Heart left ventricle (tissue), 16 donors: ENCODE data around the gene PANX2. TPM values are rescaled to one million over a fixed set of nuclear protein-coding genes. Genes with fewer than 3 reads are reported as not detected.
A peak's percentile ranks its signal among the peaks of the same experiment; 100 is the strongest.

Experiments used
- ATAC-seq, 4 donors: fragments of 200-7000 bp; cut with Tn5 transposase; one replicate each; pipeline ENCODE4 v1.9.1; 2020 to 2022; ENCODE audit warnings: moderate library complexity in 4 of 4, mild to moderate bottlenecking in 3 of 4, moderate number of reproducible peaks in 1 of 4
- DNase-seq, 5 donors: peaks; one replicate each; pipeline ENCODE4 v3.0.0-alpha.2; 2020
- H3K27ac ChIP-seq, 12 donors: fragments of 200-600 bp; sonication (generic) in 4 of 12; one replicate each; pipeline versions ENCODE4 v1.5.0 to v1.8.0; 2016 to 2022; ENCODE audit warnings: mild to moderate bottlenecking in 2 of 12
- H3K27me3 ChIP-seq, 9 donors: fragments of 200-600 bp; sonication (generic) in 2 of 9; one replicate each; pipeline versions ENCODE4 v1.5.1 to v1.8.0; 2016 to 2022; ENCODE audit warnings: mild to moderate bottlenecking in 3 of 9
- H3K36me3 ChIP-seq, 9 donors: fragments of 200-600 bp; sonication (generic) in 2 of 9; one replicate each; pipeline versions ENCODE4 v1.5.0 to v1.8.0; 2018 to 2022; ENCODE audit warnings: mild to moderate bottlenecking in 2 of 9
- H3K4me1 ChIP-seq, 12 donors: fragments of 200-600 bp; sonication (generic) in 4 of 12; one replicate each; pipeline versions ENCODE4 v1.5.0 to v1.8.0; 2016 to 2022; ENCODE audit warnings: mild to moderate bottlenecking in 3 of 12
- H3K4me3 ChIP-seq, 12 donors: fragments of 200-600 bp; sonication (generic) in 4 of 12; one replicate each; pipeline versions ENCODE4 v1.5.0 to v1.8.0; 2017 to 2022; ENCODE audit warnings: mild to moderate bottlenecking in 9 of 12, moderate library complexity in 4 of 12
- H3K9me3 ChIP-seq, 12 donors: fragments of 200-600 bp; sonication (generic) in 4 of 12; one replicate each; pipeline versions ENCODE4 v1.5.0 to v1.8.0; 2016 to 2022; ENCODE audit warnings: mild to moderate bottlenecking in 1 of 12
- POLR2A ChIP-seq, 2 donors: fragments of 450-650 bp; IDR thresholded peaks; one replicate each; pipeline ENCODE4 v1.6.1; 2017; ENCODE audit warnings: antibody characterized with exemption in 2 of 2, mild to moderate bottlenecking in 2 of 2, moderate library complexity in 2 of 2
- WGBS, 4 donors: extraction: QIAGEN DNeasy Blood & Tissue Kit in 2 of 4; methylation state at CpG; one replicate each; pipeline versions ENCODE4 v1.1.5 to v1.1.7; 2013 to 2018; 5-methylcytosine and 5-hydroxymethylcytosine counted together
- intact Hi-C, 10 donors: fragments of 100-400 bp; cut with DNase I; formaldehyde crosslinking; loops; one replicate each; pipeline versions ENCODE4 v1.11.1 to v1.14.2; 2022
- polyA plus RNA-seq, 2 donors: library from polyadenylated mRNA; stranded (reverse); fragments of 200-250 nt; gene quantifications; one replicate each; pipeline ENCODE4 v1.2.3, GENCODE V29; 2013
- total RNA-seq, 9 donors: library from RNA; depleted of rRNA in 2 of 9; stranded (reverse); fragments of >200 nt in 2 of 9; fragmentation: NEBNext Ultra II Directional in 3 of 9; extraction: Animal tissue kit (Norgen Biotek cat#: 25700) in 3 of 9; gene quantifications; one replicate each; pipeline versions ENCODE4 v1.1.0 to v1.2.4, GENCODE V29; 2016 to 2023
- TF ChIP-seq, protein P1 (sequence below), 12 donors: fragments of 200-600 bp; sonication (generic) in 4 of 12; IDR thresholded peaks; one replicate each; pipeline versions ENCODE4 v1.5.0 to v1.8.0; 2018 to 2022; ENCODE audit warnings: antibody characterized with exemption in 12 of 12, mild to moderate bottlenecking in 5 of 12
- donor health status: ischemic (EF 13 %, LVEDD 7.1; RV severe dilation, severe dysfunction).
- donor health status: healthy with polysubstance abuse.
- donor health status: DM: no; HTN: yes; CAD: no.
- donor health status: DM: no; HTN: no; CAD: no.
- donor health status: ischemic (EF 25% LVEDD 6.9; RV normal size, moderate dysfunction).
- donor health status: ischemic (EF 25% LVEDD 5.7; RV mildly dilated, moderate dysfunction).
- donor health status: healthy.
- donor health status: DM: yes; HTN: yes; CAD: no.
- donor health status: ischemic (EF 35%, LVEDD 5.7; RV mildly dilated, moderate dysfunction).
- donor health status: nonischemic (EF 11% LVEDD 7.7; RV severe dilation, severe dysfunction).
- donor health status: DM: yes; HTN: yes; CAD: no.
- donor health status: PGD.
- donor health status: ischemic (EF 29% LVEDD 5.4; RV normal size, mild dysfunction).
- donor health status: nonischemic (EF 23%, LVEDD 6.1; RV moderate dilation, normal function).

The PANX2 gene
- total and polyA plus RNA-seq, 11 donors, result 0.08 to 0.77 (median 0.33) TPM; not detected in 5

DNA sequence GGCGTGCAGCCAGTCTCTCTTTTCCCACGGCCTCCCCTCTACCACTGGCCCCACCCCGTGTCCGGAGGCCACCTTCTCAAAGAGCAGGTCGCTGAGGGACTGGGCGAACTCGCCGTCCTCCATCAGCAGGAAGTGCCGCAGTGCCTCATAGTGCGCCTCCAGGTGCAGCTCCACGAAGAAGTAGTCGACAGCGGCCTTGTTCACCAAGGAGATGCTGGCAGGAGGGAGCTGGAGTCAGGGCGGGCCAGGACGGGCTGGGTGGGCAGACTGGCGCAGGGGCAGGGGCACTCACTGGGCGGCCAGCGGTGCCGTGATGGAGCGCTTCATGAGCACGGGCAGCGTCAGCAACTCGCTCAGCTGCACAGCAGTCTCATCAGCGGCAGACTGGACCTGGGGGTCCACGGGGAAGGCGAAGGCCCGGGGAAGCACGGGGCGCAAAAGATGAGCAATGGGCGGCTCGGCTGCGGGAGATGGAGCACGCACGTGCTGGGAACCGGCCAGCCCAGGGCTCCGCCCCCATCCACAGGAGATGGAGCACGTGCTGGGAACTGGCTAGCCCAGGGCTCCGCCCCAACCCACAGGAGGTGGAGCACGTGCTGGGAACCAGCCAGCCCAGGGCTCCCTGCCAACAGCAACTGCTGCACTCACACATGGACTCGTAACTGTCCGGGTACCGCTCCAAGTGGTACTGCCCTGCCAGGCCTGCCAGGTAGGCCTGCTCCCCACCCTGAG lies 48.6 kb downstream of the PANX2 start:
- peak; percentile 73 to 89 (median 80) for ATAC-seq
- no peak for TF ChIP-seq POLR2A (IDR thresholded peaks at IDR 0.05)
- TF ChIP-seq, protein P1, sequence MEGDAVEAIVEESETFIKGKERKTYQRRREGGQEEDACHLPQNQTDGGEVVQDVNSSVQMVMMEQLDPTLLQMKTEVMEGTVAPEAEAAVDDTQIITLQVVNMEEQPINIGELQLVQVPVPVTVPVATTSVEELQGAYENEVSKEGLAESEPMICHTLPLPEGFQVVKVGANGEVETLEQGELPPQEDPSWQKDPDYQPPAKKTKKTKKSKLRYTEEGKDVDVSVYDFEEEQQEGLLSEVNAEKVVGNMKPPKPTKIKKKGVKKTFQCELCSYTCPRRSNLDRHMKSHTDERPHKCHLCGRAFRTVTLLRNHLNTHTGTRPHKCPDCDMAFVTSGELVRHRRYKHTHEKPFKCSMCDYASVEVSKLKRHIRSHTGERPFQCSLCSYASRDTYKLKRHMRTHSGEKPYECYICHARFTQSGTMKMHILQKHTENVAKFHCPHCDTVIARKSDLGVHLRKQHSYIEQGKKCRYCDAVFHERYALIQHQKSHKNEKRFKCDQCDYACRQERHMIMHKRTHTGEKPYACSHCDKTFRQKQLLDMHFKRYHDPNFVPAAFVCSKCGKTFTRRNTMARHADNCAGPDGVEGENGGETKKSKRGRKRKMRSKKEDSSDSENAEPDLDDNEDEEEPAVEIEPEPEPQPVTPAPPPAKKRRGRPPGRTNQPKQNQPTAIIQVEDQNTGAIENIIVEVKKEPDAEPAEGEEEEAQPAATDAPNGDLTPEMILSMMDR (IDR thresholded peaks at IDR 0.05), result no peak
- DNase-seq, result peak; percentile 83 to 91 (median 89)
- Histone ChIP-seq H3K4me1 (peaks cover 0 to 14% (median 4%) of the 10 kb centered on the region in 12 donors), H3K27me3 (no peaks in the 10 kb centered on the region), H3K27ac (no peak overlapping the region), H3K36me3 (peaks cover 5 to 94% (median 86%) of the 10 kb centered on the region in 9 donors), H3K4me3 (no peak overlapping the region), H3K9me3 (no peaks in the 10 kb centered on the region)
- 62 to 83% (median 69%) methylated on average over 34 to 42 of the region's 42 CpGs for WGBS, 4 donors
- intact Hi-C loops, result no loop called here

DNA sequence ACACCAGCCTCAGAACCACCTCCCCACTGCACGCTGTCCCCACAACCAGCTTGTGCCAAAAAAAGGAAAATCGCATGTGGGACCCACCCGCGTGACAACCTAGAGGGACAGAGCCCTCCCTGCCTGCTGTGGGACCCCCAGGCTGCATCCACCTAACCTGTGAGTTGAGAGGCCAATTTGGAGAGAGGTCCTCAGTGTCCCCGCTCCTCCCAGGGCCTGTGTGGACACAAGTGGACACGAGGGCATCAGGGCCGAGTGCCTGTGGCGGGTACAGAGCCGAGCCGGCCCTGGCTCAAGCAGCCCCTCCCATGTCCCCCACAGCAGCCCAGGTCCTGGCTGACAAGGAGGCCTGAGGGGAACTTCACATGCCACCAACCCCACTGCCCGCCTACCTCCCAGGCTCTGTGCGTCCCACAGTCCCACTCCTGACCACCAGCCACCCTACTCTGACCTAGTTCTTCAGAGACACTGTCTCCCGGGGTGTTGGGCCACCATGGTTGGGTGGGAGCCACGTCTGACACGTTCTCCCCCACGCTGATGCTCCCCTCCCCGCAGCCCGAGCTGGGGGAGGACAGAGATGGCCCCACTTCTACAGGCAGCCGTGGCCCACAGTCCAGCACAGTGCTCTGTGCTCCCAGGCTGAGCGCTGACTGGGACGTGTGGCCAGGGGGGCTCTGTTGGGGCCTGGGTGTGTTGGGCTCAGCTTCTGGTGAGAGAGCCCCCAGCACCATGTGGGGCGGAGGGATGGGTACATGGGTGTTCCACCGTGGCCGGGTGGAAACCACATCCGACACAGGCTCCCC lies 49.5 kb downstream of the PANX2 start:
- Histone ChIP-seq H3K4me3 (no peak overlapping the region), H3K27ac (no peak overlapping the region), H3K36me3 (peaks cover 5 to 95% (median 85%) of the 10 kb centered on the region in 9 donors), H3K9me3 (no peaks in the 10 kb centered on the region), H3K27me3 (no peaks in the 10 kb centered on the region), H3K4me1 (peaks cover 0 to 14% (median 4%) of the 10 kb centered on the region in 12 donors)
- no peak for TF ChIP-seq POLR2A (IDR thresholded peaks at IDR 0.05)
- TF ChIP-seq, protein P1 (IDR thresholded peaks at IDR 0.05), result no peak
- intact Hi-C loops, result loop anchor here in 1 of 10 donors (10.0 kb wide), 1 partner anchor 245 kb away; no protein-coding TSS in a partner anchor
- WGBS, 4 donors, result 81 to 90% (median 85%) methylated on average over 13 to 25 of the region's 25 CpGs
- DNase-seq (no peak), ATAC-seq (peak in 2 of 4 donors; percentile 0 to 2)

DNA sequence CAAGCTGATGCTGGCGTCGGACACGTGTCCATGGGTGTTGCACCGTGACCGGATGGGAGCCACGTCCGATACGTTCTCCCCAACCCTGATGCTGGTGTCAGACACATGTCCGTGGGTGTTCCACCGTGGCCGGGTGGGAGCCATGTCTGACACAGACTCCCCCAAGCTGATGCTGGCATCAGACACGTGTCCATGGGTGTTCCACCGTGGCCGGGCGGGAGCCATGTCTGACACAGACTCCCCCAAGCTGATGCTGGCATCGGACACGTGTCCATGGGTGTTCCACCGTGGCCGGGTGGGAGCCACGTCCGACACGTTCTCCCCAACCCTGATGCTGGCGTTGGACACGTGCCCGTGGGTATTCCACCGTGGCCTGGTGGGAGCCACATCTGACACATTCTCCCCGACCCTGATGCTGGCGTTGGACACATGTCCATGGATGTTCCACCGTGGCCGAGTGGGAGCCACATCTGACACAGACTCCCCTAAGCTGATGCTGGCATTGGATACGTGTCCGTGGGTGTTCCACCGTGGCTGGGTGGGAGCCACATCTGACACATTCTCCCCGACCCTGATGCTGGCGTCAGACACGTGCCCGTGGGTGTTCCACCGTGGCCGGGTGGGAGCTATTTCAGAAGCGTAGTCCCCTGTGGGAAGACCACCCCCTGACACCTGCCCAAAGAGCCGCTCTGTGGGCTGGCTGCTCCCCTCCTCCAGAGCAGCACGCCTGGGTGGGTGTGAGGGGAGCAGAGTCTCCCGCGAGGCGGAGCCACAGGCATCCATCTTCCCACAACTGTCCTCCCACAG lies 50.3 kb downstream of the PANX2 start:
- Histone ChIP-seq H3K27ac (no peak overlapping the region), H3K4me3 (no peak overlapping the region), H3K36me3 (peaks cover 5 to 97% (median 86%) of the 10 kb centered on the region in 9 donors), H3K27me3 (no peaks in the 10 kb centered on the region), H3K4me1 (peaks cover 0 to 10% (median 4%) of the 10 kb centered on the region in 12 donors), H3K9me3 (no peaks in the 10 kb centered on the region)
- intact Hi-C loops, result loop anchor here in 1 of 10 donors (10.0 kb wide), 1 partner anchor 244 kb away; no protein-coding TSS in a partner anchor
- DNase-seq (no peak), ATAC-seq (no peak)
- TF ChIP-seq POLR2A (IDR thresholded peaks at IDR 0.05), result no peak
- TF ChIP-seq, protein P1 (IDR thresholded peaks at IDR 0.05), result no peak
- WGBS, 4 donors, result 94 to 96% (median 96%) methylated on average over 36 to 45 of the region's 45 CpGs
